ENCODE data around the gene PSTPIP1. TPM values are rescaled to one million over a fixed set of nuclear protein-coding genes. Genes with fewer than 3 reads are reported as not detected.

Gene PSTPIP1
- total RNA-seq, 1 experiment from 2014 or later, result not detected

DNA sequence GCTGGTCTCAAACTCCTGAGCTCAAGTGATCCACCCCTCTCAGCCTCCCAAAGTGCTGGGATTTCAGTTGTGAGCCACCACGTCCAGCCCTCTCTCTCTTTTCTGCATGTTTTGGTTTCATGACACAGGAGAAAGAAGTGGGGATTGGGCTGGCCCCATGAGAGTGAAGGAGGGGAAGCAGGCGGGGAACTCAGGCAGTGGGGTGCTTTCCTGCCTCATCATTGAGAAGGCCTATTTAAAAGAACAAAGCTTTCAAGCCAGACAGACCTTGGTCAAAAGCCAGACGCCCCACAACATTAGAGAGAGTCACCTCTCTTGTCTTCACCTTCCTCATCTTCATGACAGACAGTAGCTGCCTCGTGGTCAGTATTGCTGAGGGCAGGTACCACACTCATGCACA lies 15.9 kb downstream of the PSTPIP1 start:
- DNase-seq (ENCODE audit: low read depth, low spot score), result no peak
- in situ Hi-C loops (cut with HindIII; ENCODE audit: low pct_unique_long_range_greater_than_20kb, low sequenced_read_pairs), result no loop called here

DNA sequence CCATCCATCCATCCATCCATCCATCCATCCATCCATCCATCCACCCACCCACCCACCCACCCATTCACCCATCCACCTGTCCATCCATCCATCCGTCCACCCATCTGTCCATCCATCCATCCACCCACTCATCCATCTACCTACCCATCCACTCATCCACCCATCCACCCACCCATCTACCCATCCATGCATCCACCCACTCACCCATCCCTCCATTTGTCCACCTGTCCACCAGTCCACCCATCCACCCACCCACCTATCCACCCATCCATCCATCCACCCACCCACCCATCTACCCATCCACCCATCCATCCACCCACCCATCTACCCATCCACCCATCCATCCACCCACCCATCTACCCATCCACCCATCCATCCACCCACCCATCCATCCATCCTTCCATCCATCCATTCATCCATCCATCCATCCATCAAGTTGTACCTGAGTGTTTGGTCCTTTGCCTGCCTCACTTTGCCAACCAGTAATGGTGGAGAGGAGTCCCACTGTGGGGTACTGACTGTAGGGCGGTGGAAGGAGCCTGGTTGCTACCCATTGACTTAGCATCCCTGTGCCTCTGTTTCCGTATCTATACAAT lies 17.3 kb downstream of the PSTPIP1 start:
- in situ Hi-C loops (cut with HindIII; ENCODE audit: low pct_unique_long_range_greater_than_20kb, low sequenced_read_pairs), result no loop called here
- no peak for DNase-seq (ENCODE audit: low read depth, low spot score)

DNA sequence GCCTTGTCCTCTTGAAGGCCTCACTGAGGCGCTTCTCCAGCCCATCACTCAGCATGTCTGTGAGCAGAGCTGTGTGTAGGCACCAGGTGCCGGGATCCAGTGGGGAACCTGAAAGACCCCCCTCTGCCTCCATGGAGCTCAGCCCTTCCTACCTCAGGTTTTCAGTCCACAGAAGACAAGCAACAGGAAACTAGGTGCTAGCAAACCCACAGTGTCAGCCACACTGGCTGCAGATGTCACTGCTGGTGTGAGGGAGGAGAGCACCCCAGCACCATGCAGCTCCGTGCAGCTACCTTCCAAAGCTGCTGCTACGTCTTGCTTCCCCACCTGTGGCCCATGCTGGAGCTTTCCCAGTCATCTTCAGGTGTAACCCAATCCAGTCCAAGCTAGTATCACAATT lies 17.9 kb downstream of the PSTPIP1 start:
- no peak for DNase-seq (ENCODE audit: low read depth, low spot score)
- in situ Hi-C loops (cut with HindIII; ENCODE audit: low pct_unique_long_range_greater_than_20kb, low sequenced_read_pairs), result no loop called here

DNA sequence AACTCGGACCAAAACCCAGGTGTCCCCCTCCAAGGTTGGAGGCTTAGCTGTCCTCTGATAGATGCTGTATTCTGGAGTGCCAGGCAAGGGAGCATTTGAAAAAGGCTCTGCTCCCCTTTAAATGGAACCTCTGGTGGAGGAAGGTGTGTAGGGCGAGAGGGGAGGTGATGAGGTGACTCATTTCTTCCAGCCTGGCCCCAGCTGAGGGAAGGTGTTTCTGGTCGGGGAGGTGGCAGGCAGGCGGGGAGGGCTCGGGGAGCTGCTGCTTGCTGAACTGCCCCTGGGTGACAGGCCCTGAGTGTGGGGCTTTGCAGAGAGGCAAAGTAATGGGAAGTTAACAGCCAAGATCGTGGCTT lies 18.8 kb downstream of the PSTPIP1 start:
- no peak for DNase-seq (ENCODE audit: low read depth, low spot score)
- in situ Hi-C loops (cut with HindIII; ENCODE audit: low pct_unique_long_range_greater_than_20kb, low sequenced_read_pairs), result no loop called here

DNA sequence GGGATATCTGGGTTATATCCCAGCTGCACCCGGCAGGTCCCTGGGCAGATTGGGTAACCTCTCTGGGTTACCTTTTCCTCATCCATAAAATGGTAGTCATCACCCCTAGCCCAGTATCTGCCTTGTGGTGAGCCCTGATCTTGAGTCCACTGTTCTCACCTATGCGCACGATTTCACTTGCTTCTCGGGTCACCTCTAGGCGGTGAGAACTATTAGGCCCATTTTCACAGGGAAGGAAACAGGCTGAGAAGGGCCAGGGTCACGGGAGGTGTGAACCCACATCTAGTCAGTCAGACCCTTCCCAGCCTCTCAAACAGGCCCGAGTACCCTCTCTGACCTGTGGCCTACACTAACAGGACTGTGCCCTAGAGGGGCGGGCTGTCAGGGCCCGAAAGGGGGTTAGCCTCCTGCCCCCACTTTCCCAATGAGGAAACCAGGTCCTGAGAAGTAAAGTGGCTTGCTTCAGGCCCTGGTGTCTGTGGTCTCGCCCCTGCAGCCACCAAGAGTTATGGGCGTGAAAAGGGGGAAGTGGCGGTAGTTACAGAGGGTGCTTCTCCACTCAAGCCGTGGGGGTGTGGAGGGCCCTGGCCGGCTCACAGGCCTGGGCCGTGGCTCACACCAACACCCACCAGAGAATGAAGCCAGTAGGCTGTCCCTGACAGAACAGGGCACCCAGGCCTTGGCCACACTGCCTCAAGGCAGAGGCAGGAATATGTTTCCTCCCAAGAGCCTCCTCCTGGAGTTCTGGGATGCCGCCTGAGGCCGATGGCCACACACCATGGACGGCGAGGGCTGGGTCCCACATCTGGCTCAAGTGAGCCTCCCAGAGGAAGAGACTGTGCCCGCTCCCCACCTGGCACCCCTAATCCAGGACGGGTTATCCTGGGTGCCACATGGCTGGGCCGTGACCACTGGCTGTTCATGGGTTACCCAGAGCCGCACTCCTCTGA lies 19.5 kb downstream of the PSTPIP1 start:
- in situ Hi-C loops (cut with HindIII; ENCODE audit: low pct_unique_long_range_greater_than_20kb, low sequenced_read_pairs), result no loop called here
- DNase-seq (ENCODE audit: low read depth, low spot score), result no peak

DNA sequence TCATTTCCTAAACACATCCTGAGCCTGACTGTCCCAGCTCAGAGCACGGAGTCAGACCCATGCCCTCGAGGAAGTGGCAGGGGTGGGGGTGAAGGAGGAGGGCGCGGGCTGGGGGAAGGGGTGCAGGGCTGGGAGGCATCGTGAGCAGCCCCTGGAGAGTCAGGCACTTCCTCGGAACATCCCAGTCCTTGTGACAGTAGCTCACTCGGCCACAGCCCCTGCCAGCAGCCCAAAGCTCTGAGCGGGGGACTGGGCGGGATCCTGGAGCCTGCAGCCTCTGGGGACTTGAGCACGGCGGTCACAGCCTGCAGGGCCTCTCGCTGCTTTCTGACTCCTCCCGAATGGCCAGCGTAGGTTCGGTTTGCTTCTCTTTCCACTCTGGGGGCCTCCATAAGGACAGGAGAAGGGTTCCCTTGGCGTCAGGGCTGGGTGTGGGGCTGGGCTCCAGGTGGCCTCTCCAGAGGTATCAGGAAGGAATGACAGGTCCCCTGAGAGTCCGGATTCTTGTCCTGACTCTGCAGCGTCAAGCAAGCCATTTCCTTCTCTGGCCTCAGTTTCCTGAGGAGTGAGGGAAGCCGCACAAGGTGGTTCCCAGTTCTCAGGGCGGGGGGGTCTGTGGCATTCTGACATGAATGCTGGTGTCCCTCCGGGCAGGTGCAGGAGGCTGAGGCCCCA lies 20.9 kb downstream of the PSTPIP1 start:
- DNase-seq (ENCODE audit: low read depth, low spot score), result no peak
- in situ Hi-C loops (cut with HindIII; ENCODE audit: low pct_unique_long_range_greater_than_20kb, low sequenced_read_pairs), result no loop called here

DNA sequence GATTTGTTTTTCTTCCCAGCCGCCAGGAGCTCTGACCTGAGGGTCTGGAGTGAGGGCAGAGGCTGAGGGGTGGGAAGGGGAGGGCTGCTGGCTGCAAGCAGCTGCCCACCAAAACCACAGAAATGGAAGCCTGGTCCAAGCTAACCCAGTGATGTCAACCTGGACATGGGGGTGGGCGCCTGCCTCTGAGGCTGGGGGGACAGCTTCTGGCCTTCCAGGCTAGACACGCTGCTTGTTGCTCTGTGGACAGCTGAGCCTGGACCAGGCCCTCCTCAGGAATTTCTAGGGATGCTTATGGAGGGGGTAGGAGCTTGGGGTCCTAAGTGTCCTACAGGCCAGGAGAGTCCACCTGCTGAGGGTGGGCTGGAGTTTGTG lies 21.4 kb downstream of the PSTPIP1 start:
- in situ Hi-C loops (cut with HindIII; ENCODE audit: low pct_unique_long_range_greater_than_20kb, low sequenced_read_pairs), result no loop called here
- no peak for DNase-seq (ENCODE audit: low read depth, low spot score)

DNA sequence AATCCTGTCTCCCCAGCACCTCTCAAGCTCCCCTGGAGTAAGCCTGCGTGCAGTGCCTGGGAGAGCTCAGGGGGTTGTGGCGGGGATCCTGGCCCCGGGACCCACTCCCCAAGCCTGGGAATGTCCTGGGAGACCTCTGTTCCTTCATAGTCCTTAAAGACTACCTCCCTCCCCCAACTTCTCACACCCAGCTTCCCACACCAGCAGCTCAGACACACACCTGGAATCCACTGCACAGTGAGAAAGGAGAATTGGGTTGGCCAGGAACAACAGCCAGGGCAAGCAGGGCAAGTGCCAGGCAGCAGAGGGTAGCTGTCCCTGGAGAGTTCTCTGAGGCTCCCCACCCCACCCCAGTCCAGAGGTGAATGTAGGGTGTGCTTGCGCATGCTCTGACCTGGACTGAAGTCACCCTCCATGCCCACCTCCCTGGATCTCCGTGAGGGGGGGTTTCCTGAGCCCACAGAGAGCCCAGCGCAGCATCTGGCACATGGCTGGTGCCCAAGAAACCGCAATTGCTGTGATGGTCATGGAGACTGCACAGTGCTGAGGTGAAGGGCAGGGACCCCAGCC lies 22.2 kb downstream of the PSTPIP1 start:
- no peak for DNase-seq (ENCODE audit: low read depth, low spot score)
- in situ Hi-C loops (cut with HindIII; ENCODE audit: low pct_unique_long_range_greater_than_20kb, low sequenced_read_pairs), result no loop called here

DNA sequence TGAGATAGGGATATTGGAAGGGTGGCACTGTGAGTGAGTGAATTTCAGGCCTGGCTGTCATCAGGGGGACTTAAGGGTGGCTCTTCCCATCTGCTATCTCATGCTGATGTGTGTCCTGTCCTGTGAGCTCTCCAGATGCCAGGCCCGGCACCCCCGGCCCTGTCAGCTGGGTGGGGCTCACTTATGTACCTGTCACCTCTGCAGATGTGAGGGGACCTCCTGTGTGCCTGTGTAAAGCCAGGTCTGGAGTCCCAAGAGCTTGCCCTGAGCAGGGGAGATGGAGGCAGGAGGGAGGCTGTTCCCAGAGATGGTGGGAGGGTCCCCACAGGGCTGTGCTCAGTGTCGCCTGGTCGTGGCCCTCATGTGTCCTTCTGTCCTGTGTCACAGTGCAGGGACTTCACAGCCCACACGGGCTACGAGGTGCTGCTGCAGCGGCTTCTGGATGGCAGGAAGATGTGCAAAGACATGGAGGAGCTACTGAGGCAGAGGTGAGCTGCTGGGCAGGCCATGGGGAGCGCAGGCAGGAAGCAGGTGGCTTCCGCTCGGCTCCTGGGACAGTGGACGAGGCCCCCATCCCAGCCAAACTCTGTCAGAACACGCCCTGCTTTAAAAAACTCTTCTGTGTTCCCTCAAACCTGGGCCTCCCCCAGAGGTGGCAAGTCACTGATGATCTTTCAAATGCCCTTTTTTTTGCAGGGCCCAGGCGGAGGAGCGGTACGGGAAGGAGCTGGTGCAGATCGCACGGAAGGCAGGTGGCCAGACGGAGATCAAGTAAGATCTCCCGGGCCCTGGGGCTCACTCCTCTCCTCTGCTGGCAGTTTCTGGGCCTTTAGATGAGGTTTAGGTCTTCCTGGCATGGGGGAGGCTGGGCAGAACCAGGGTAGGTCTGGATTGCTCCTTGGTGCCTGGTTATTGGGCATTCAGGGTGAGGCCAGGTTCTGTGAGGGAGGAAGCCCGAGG lies 23.1 kb downstream of the PSTPIP1 start:
- in situ Hi-C loops (cut with HindIII; ENCODE audit: low pct_unique_long_range_greater_than_20kb, low sequenced_read_pairs), result no loop called here
- no peak for DNase-seq (ENCODE audit: low read depth, low spot score)

DNA sequence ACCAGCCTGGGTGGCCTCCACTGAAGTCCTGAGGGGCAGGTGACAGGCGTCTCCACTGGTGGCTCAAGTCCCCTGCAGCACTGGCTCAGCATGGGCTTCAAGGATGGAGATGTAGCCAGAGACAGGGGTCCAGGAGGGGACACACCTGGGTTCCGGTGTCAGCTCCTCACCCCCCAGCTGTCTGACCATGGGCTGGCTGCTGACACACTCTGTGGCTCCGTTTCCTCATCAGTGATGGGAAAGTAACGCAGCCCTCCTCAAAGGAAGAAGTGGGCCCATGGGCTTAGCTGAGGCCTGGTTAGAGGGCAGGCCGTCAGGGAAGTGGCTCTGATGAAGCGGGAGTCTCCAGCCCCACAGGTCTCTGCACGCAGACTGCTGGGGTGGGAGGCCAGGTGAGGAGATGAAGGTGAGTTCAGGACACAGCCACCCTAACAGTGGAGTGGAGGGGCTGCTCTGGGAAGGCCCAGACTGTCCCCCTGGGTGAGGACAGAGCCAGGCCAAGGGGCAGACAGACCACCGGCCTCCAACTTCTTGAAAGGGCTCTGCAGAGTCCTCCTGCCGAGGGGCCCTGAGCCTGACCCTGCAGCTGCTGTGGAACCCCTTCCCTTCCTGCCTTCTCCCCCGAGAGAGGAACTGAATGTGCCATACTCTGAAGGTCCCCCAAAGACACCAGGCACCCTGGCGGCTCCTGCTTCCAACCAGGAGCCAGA lies 24.0 kb downstream of the PSTPIP1 start:
- DNase-seq (ENCODE audit: low read depth, low spot score), result no peak
- in situ Hi-C loops (cut with HindIII; ENCODE audit: low pct_unique_long_range_greater_than_20kb, low sequenced_read_pairs), result no loop called here

DNA sequence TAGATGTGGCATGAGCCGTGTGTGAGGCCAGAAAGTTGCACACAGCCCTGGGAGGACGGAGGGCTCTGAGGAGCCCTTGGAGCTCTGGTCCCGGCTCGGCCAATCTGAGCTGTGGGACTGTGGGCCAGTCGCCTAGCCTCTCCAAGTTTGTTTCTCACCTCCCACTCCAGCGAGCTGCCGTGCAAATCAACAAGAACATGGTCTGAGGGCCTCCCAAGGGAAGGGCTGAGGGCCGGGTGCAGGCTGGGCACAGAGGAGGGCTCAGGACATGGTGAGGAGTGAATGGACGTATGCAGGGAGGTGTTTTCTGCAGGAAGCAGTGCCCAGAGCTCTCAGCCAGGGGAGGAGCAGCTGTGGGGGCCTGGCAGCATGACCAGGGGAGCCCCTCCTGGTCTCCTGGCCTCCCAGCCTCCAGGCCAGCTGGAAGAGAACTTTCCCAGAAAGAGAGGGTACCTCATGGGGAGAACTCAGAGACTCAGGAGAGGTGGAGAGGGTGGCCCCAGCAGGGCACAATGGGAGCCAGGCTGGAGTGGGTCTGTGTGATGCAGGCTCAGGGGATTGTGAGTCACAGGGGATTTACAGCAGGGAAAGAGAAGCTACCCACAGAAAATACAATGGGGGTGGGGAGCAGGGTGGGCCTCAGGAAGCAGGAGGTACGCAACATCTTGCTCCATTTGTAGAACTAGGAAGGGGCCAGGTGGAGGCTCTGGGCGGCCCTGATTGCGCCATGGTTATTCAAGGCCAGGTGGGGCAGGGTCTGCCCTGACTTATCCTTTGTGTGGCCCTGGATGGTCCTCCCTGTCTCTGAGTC lies 24.8 kb downstream of the PSTPIP1 start:
- in situ Hi-C loops (cut with HindIII; ENCODE audit: low pct_unique_long_range_greater_than_20kb, low sequenced_read_pairs), result no loop called here
- DNase-seq (ENCODE audit: low read depth, low spot score), result peak; percentile 34

DNA sequence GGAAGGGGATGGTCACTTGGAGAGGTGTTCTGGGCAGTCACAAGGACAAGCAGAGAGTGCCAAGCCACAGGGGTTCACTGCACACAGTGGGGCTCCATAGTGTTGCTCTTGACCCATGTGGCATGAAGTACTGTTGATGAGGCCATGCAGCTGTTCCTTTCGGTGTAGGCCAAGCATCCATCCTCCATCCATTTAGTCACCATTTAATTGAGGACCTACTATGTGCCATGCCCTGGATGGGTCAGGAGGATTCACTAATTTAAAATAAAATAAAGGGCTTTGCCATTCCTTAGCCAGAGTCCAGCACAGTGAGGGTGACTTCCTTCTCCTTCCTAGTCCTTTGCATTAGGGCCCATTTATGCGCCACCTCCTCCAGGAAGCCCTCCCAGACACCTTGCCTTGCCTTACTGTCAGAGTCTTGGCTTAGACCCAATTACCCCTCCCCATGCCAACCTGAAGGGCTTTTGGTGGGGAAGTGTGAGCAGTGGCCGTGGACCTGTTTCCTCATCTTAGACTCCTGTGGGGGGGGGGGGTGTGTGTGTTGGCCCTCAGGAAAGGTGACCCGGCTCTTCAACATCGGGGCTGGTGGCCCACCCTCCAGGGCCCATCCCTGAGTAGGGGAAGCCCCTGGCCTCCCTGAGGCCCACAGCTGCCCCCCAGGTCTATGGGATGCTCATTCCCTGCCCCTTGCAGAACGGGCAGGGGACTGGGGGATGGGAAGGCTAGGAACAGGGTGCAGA lies 25.6 kb downstream of the PSTPIP1 start:
- in situ Hi-C loops (cut with HindIII; ENCODE audit: low pct_unique_long_range_greater_than_20kb, low sequenced_read_pairs), result no loop called here
- DNase-seq (ENCODE audit: low read depth, low spot score), result no peak

DNA sequence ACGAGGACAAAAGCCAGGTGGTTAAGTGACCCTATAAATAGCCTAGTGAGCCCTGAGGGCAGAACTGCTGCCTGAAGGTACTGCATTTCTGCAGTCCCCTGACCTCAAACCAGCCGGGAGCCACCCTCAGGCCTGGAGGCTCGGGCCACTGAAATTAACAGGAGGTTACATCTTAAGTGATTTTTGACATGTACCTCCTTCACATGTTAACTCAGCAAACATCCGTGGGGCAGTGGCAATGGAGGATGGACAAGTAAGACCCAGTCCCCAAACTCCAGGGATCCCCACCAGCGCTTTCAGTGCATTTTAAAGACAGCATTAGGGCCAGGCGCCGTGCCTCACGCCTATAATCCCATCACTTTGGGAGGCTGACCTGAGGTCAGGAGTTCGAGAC lies 26.2 kb downstream of the PSTPIP1 start:
- DNase-seq (ENCODE audit: low read depth, low spot score), result no peak
- in situ Hi-C loops (cut with HindIII; ENCODE audit: low pct_unique_long_range_greater_than_20kb, low sequenced_read_pairs), result no loop called here

DNA sequence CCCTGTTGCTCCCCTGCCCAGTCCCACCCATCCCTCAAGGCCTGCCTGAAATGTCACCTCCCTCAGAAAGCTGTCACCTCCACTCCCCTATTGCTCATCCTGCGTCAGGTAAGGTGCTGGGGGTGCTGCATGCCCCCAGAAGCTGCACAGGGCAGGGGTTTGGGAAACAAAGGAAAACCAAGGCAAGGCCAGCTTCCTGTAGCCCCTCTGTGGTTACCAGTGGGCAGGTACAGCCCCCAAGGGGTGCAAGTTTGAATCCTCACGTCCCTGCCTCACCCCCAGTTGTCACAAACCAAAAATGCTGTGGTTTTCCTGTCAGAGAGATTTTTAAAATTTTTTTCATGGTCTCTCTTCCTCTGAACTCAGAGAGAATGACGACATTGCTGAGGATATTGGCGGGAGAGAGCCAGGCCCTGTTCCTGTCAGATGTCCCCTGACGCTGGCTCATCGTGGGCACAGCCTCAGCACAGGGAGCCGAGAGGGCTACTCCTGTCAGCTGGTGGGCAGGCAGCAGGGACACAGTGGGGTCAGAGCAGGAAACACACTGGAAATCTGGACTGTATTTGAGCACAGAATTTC lies 27.0 kb downstream of the PSTPIP1 start:
- in situ Hi-C loops (cut with HindIII; ENCODE audit: low pct_unique_long_range_greater_than_20kb, low sequenced_read_pairs), result no loop called here

More for the DNA sequence above, 27.0 kb downstream of the PSTPIP1 start:
- DNase-seq (ENCODE audit: low read depth, low spot score), result no peak

All from SK-MEL-5 (cell line).